CD4-positive, alpha-beta T cell treated with Interleukin-4 for 4 hours (primary cell): ENCODE measurements around the gene YLPM1.

Source experiments
- DNase-seq: peaks from one replicate; pipeline ENCODE4 v3.0.0-alpha.2; 2020

YLPM1 gene

DNA sequence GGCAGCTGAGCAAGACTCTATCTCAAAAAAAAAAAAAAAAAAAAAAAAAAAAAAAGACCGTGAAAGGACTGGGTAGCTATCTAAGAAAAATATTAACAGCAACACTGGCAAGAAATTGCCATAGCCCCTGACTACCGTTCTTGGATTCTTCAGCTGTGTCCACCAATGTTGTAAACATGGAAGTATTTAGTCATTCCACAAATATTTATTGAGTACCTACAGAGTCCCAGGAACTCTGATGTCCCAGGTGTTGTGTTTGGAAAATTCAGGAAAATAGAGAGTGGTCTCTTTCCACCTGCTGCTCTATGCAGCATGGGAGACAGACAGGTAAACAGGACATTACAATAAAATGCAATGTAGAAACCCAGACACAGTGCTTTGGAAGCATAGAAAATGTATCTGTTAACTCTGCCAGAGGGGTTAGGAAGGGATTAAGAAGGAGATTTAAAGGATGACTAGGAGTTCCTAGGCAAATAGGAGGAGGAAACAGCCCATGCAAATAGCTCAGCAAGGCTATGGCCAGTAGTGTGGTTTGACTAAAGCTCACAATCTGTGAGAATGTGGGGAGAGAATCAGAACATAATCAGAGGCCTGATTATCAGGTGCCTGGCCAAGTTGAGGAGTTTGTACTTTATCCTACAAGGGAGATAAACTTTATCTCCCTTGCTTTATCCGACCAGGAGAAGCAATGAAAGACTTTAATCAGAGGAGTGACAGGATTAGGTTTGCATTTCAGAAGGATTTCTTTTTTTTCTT lies 116.5 kb downstream of the YLPM1 start:
- no peak for DNase-seq

DNA sequence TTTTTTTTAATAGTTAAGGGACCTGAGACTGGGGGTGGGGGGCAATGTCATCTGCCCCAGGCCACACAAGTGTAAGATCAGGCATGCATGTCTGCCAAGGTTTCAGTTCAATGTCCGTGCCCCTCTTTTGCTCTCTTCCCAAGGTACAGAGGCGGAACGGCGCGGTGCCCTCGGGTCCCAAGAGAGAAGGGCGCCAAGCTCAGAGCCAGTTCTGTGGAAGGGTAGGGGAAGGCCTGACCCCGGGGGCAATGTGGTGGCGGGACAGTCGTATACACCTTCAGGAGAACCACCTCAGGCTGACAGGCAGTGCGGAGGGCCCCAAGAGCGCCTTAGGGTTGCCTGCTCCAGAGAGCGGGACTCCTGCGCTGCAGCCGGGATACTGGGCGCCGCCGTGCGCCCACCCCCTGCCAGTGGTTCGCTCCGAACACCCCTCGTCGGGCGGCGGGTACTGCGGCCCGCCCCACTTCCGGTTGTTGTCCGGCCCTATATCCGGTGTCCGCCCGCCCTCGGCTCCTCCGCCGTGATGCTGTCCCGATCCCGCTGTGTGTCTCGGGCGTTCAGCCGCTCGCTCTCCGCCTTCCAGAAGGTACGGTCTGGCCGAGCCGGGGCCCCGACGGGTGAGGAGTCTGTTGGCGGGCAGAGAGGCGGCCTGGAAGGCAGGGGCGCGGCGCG lies 118.5 kb downstream of the YLPM1 start, which contains the start of gene DLST:
Gene DLST, plus strand, starts transcription at position 486 of the 672 bp plus-strand sequence. Its CDS starts 38 bp downstream, at position 524.
- DNase-seq = peak; percentile 85

DNA sequence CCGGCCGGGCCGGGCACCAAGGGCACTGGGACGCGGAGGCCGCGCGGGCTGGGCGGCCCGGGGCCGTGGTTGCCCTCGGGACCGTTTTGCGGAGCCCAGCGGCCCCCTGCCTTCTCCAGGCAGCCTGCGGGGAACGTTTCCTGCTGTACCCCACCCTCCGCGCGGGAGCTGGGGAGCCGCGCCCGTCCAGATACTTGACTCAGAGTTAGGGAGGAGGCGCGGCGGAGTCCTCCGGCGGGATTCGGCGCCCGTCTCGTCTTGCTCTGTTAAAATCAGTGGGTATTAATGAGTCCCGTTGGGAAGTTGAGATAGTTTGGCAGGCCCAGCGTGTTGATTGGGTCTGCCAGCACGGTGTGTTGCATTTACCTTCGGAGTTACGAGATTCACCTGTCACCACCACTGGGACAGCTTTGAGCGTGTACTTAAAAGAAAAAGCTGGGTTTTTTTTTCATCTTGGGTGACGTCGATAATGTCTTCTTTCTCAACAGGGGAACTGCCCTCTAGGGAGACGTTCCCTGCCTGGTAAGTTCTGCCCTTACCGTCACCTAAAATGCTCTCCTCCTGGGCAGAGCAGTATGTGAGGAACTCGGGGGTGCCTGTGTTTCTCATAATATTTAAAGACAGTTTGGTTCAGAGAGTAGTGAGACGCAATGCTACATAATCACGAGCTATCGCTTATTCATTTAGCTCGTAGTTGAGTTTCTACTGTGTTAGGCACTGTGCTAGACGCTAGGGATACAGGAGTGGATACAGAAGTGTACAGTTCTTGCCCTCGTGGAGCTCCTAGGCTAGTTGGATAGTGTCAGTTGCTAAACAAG lies 119.2 kb downstream of the YLPM1 start:
- DNase-seq = peak; percentile 55
